ENCODE data around the gene GRID1. TPM values are rescaled to one million over a fixed set of nuclear protein-coding genes. Genes with fewer than 3 reads are reported as not detected.

The GRID1 gene
- total RNA-seq, 1 experiment from 2014 or later = 0.07 TPM

DNA sequence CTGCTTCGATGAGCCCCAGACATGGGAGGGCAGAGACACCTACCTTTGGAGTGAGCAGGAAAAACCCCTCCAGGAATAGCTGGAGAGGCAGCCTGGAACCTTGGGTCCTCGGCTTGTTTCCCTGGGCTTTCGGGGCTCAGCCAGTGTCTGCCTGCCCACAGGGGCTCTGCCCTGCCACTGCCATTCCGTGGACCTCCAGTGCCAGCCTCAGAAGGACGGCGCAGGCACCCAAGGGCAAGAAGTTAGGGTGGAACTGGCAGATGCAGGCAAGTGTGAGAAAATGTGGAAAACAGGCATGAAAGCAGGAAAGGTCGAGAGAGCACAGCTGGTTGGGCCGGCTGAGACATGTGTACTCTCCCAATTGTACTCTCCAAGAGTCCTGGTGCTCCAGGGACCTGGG is 281.5 kb downstream of the GRID1 start:
- H4K20me1 ChIP-seq (ENCODE audit: insufficient read depth, low read depth, low read length) = no peaks in the 10 kb centered on the region
- no peak overlapping the region for H2AFZ ChIP-seq (ENCODE audit: low read length)
- H3K27me3 ChIP-seq (ENCODE audit: low read length) = no peaks in the 10 kb centered on the region
- H3K4me1 ChIP-seq (ENCODE audit: low read length) = no peaks in the 10 kb centered on the region
- no peak overlapping the region for H3K4me3 ChIP-seq (ENCODE audit: low read length)
- H3K9ac ChIP-seq (ENCODE audit: low read length) = no peak overlapping the region
- no peaks in the 10 kb centered on the region for H3K36me3 ChIP-seq (ENCODE audit: insufficient read depth, low read length)
- no peaks in the 10 kb centered on the region for H3K9me2 ChIP-seq (replicated peaks; ENCODE audit: insufficient read depth, low read length)
- H3K4me2 ChIP-seq (ENCODE audit: low read depth, low read length, poor library complexity, severe bottlenecking) = no peak overlapping the region
- no peak overlapping the region for H3K27ac ChIP-seq (ENCODE audit: low read length)
- DNase-seq = no peak
- no peaks in the 10 kb centered on the region for H3K79me2 ChIP-seq (ENCODE audit: low read length)
- H3K9me3 ChIP-seq (ENCODE audit: low read length) = no peaks in the 10 kb centered on the region

DNA sequence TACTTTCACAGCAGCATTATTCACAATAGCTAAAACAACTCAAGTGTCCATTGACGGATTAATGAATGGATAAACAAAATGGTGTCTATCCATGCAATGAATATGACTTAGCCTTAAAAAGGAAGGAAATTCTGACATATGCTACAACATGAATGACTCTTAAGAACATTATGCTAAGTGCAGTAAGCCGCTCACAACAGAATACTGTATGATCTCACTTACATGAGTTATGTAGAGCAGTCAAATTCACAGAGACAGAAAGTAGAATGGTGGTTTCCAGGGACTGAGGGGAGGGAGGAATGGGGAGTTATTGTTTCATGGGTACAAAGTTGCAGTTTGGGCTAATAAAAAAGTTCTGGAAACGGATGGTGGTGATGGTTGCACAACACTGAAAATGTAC is 282.0 kb downstream of the GRID1 start:
- Histone ChIP-seq H3K9ac (ENCODE audit: low read length) (no peak overlapping the region), H3K9me3 (ENCODE audit: low read length) (no peaks in the 10 kb centered on the region), H4K20me1 (ENCODE audit: insufficient read depth, low read depth, low read length) (no peaks in the 10 kb centered on the region), H3K9me2 (replicated peaks; ENCODE audit: insufficient read depth, low read length) (no peaks in the 10 kb centered on the region), H3K79me2 (ENCODE audit: low read length) (no peaks in the 10 kb centered on the region), H3K36me3 (ENCODE audit: insufficient read depth, low read length) (no peaks in the 10 kb centered on the region), H3K4me2 (ENCODE audit: low read depth, low read length, poor library complexity, severe bottlenecking) (no peak overlapping the region), H3K27me3 (ENCODE audit: low read length) (no peaks in the 10 kb centered on the region), H3K4me3 (ENCODE audit: low read length) (no peak overlapping the region), H3K4me1 (ENCODE audit: low read length) (no peaks in the 10 kb centered on the region), H2AFZ (ENCODE audit: low read length) (no peak overlapping the region), H3K27ac (ENCODE audit: low read length) (no peak overlapping the region)
- no peak for DNase-seq

DNA sequence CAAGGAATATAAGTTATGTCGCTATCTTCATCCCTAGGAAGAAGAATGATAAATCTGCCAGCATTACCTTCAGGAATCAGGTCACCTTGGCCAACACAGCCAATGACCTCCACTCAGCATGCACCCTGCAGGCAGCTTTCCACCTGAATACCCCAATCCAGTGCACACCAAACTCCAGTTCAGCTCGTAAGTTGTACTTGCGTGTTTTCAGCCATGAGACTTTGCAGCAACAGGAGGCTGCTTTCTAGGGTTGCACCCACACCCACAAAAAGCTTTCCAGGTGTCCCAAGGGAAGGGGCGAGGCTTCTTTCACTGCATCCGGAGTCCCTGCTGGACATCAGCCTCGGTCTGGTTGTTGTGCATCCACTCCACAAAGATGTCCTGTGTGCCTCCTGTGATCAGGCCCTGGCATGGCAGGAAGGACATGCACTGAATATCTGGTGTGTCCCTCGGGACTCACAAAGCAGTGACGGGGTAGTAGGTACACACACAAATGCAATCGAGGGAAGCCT is 282.9 kb downstream of the GRID1 start:
- H3K9ac ChIP-seq (ENCODE audit: low read length) = no peak overlapping the region
- H3K4me3 ChIP-seq (ENCODE audit: low read length) = no peak overlapping the region
- DNase-seq = no peak
- H3K9me2 ChIP-seq (replicated peaks; ENCODE audit: insufficient read depth, low read length) = no peaks in the 10 kb centered on the region
- H3K79me2 ChIP-seq (ENCODE audit: low read length) = no peaks in the 10 kb centered on the region
- H2AFZ ChIP-seq (ENCODE audit: low read length) = no peak overlapping the region
- H3K36me3 ChIP-seq (ENCODE audit: insufficient read depth, low read length) = no peaks in the 10 kb centered on the region
- H3K27ac ChIP-seq (ENCODE audit: low read length) = no peak overlapping the region
- no peaks in the 10 kb centered on the region for H3K9me3 ChIP-seq (ENCODE audit: low read length)
- H3K27me3 ChIP-seq (ENCODE audit: low read length) = no peaks in the 10 kb centered on the region
- H4K20me1 ChIP-seq (ENCODE audit: insufficient read depth, low read depth, low read length) = no peaks in the 10 kb centered on the region
- no peak overlapping the region for H3K4me2 ChIP-seq (ENCODE audit: low read depth, low read length, poor library complexity, severe bottlenecking)
- no peaks in the 10 kb centered on the region for H3K4me1 ChIP-seq (ENCODE audit: low read length)

DNA sequence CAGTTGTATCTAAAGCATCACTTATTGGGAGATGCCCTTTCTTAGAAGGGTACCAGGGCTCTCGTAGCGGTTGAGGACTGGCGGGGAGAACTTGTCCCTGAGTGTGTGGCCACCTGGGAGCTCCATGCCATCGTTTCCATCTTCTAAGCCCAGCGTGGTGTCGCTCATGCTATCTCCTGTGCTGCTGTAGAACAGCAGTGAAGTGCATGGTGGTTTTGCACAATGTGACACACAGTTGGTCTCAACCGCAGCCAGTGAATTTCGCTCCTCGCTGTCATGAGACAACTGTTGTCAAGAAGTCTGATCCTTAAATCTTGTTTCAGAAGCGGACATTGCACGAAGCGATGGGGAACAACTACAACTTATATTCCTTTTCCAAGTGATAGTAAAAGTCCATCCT is 283.4 kb downstream of the GRID1 start:
- H4K20me1 ChIP-seq (ENCODE audit: insufficient read depth, low read depth, low read length) = no peaks in the 10 kb centered on the region
- H3K36me3 ChIP-seq (ENCODE audit: insufficient read depth, low read length) = no peaks in the 10 kb centered on the region
- H2AFZ ChIP-seq (ENCODE audit: low read length) = no peak overlapping the region
- no peaks in the 10 kb centered on the region for H3K4me1 ChIP-seq (ENCODE audit: low read length)
- H3K79me2 ChIP-seq (ENCODE audit: low read length) = no peaks in the 10 kb centered on the region
- H3K9me3 ChIP-seq (ENCODE audit: low read length) = no peaks in the 10 kb centered on the region
- H3K27me3 ChIP-seq (ENCODE audit: low read length) = no peaks in the 10 kb centered on the region
- H3K27ac ChIP-seq (ENCODE audit: low read length) = no peak overlapping the region
- no peaks in the 10 kb centered on the region for H3K9me2 ChIP-seq (replicated peaks; ENCODE audit: insufficient read depth, low read length)
- no peak overlapping the region for H3K4me3 ChIP-seq (ENCODE audit: low read length)
- no peak for DNase-seq
- H3K9ac ChIP-seq (ENCODE audit: low read length) = no peak overlapping the region
- no peak overlapping the region for H3K4me2 ChIP-seq (ENCODE audit: low read depth, low read length, poor library complexity, severe bottlenecking)

DNA sequence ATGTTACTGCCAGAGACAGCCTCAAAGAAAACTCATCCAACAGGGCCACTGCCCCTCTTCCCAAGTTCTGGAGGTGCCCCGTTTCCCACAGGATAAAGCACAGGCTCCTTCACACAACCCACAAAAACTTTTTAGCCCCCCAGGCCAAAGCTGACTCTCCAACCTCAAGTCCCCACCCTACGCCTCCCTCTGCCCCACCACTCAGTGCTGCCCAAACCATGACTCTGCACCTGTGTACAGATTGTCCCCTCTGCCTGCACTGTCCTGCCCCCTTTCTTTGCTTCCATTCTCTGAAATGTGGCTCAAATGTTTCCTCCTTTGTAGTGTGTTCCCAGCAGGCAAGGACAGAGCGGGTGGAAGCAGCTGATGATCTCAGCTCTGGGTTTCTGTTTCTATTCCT is 284.0 kb downstream of the GRID1 start:
- no peaks in the 10 kb centered on the region for H3K9me3 ChIP-seq (ENCODE audit: low read length)
- H2AFZ ChIP-seq (ENCODE audit: low read length) = no peak overlapping the region
- H3K4me3 ChIP-seq (ENCODE audit: low read length) = no peak overlapping the region
- no peaks in the 10 kb centered on the region for H3K27me3 ChIP-seq (ENCODE audit: low read length)
- no peaks in the 10 kb centered on the region for H3K36me3 ChIP-seq (ENCODE audit: insufficient read depth, low read length)
- H3K4me1 ChIP-seq (ENCODE audit: low read length) = no peaks in the 10 kb centered on the region
- no peaks in the 10 kb centered on the region for H3K9me2 ChIP-seq (replicated peaks; ENCODE audit: insufficient read depth, low read length)
- no peak for DNase-seq
- H4K20me1 ChIP-seq (ENCODE audit: insufficient read depth, low read depth, low read length) = no peaks in the 10 kb centered on the region
- no peak overlapping the region for H3K27ac ChIP-seq (ENCODE audit: low read length)
- no peak overlapping the region for H3K9ac ChIP-seq (ENCODE audit: low read length)
- H3K4me2 ChIP-seq (ENCODE audit: low read depth, low read length, poor library complexity, severe bottlenecking) = no peak overlapping the region
- H3K79me2 ChIP-seq (ENCODE audit: low read length) = no peaks in the 10 kb centered on the region

DNA sequence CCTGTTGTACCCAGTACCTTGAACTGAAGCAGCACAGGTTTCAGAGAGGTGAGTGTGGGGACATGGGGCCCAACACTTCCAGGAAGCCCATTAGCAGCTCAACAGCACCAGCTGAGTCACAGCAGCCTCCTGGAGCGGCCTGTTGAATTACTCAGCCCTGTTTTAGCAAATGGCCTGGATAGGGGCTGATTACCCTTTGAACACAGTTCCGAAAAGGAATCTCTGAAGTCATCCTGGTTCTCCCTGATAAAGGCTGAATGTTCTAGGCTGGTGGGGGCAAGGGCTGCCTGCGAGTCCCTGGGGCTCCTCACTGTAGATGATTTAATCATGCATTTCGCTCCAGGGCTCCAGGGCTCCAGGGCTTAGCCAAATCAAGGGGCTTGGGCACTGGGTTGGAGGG is 287.5 kb downstream of the GRID1 start:
- H3K9ac ChIP-seq (ENCODE audit: low read length) = no peak overlapping the region
- H2AFZ ChIP-seq (ENCODE audit: low read length) = no peak overlapping the region
- no peaks in the 10 kb centered on the region for H3K36me3 ChIP-seq (ENCODE audit: insufficient read depth, low read length)
- H3K79me2 ChIP-seq (ENCODE audit: low read length) = no peaks in the 10 kb centered on the region
- H3K27me3 ChIP-seq (ENCODE audit: low read length) = no peaks in the 10 kb centered on the region
- DNase-seq = no peak
- no peaks in the 10 kb centered on the region for H3K9me2 ChIP-seq (replicated peaks; ENCODE audit: insufficient read depth, low read length)
- H3K4me1 ChIP-seq (ENCODE audit: low read length) = no peaks in the 10 kb centered on the region
- H3K4me2 ChIP-seq (ENCODE audit: low read depth, low read length, poor library complexity, severe bottlenecking) = no peak overlapping the region
- no peaks in the 10 kb centered on the region for H4K20me1 ChIP-seq (ENCODE audit: insufficient read depth, low read depth, low read length)
- H3K9me3 ChIP-seq (ENCODE audit: low read length) = no peaks in the 10 kb centered on the region
- no peak overlapping the region for H3K4me3 ChIP-seq (ENCODE audit: low read length)
- H3K27ac ChIP-seq (ENCODE audit: low read length) = no peak overlapping the region

DNA sequence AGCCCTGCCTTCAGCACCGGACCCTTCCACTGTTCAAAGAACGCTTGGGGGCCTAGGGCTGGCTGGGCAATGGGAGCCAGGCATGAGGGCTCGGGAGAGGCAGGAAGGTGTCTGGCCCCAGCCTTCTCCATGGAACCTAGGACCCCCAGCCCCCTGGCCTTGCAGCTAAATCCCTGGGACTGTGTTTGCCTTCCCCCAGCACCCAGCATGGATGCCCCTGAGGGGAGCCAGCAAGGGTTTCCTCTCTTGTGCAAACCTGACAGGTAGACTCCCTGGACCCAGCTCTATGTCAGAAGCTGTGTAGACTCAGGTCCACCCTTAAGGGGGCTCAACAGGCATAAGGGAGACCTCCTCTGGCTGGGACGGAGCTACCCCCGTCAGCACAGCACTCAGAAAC is 288.0 kb downstream of the GRID1 start:
- Histone ChIP-seq H3K27ac (ENCODE audit: low read length) (no peak overlapping the region), H3K4me2 (ENCODE audit: low read depth, low read length, poor library complexity, severe bottlenecking) (no peak overlapping the region), H3K9me2 (replicated peaks; ENCODE audit: insufficient read depth, low read length) (no peaks in the 10 kb centered on the region), H4K20me1 (ENCODE audit: insufficient read depth, low read depth, low read length) (no peaks in the 10 kb centered on the region), H3K36me3 (ENCODE audit: insufficient read depth, low read length) (no peaks in the 10 kb centered on the region), H3K27me3 (ENCODE audit: low read length) (no peaks in the 10 kb centered on the region), H3K9ac (ENCODE audit: low read length) (no peak overlapping the region), H3K9me3 (ENCODE audit: low read length) (no peaks in the 10 kb centered on the region), H3K4me3 (ENCODE audit: low read length) (no peak overlapping the region), H3K4me1 (ENCODE audit: low read length) (no peaks in the 10 kb centered on the region), H2AFZ (ENCODE audit: low read length) (no peak overlapping the region), H3K79me2 (ENCODE audit: low read length) (no peaks in the 10 kb centered on the region)
- no peak for DNase-seq

DNA sequence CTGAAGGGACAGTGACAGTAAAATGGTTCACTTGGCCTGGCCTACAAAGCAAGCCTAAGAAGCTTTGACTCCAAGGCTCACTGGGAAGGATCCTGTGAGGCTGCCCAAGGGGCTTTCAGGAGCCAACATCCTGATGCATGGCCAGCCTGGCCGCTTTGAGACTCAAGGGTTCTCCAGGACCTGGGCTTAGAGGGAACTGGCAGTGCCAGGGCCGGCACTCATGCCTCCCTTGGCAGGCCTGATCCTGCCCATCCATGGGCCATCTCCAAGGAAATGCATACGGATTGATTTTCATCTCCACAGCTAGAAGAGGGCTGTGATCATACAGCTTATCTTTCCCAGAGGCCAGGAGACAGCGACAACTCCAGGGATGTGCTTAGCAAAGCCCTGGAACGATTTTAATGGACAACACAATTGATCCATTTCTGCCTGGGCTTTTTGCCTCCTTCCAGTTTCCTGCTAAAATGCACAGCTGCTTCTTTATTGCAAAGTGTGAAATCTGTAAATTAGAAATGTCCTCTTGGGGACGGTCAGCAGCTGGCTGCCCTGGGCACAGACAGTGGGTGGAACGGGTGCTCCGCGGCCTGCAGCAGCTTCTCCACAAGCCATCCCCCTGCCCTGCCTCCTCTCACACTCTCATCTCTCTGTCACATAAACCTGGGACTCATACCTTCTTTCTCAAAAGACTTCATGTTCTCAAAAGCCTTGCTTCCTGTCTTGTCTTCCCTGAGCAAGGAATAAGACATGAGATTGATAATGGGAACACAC is 288.5 kb downstream of the GRID1 start:
- Histone ChIP-seq H3K27ac (ENCODE audit: low read length) (no peak overlapping the region), H4K20me1 (ENCODE audit: insufficient read depth, low read depth, low read length) (no peaks in the 10 kb centered on the region), H3K9me3 (ENCODE audit: low read length) (no peaks in the 10 kb centered on the region), H3K4me3 (ENCODE audit: low read length) (no peak overlapping the region), H3K36me3 (ENCODE audit: insufficient read depth, low read length) (no peaks in the 10 kb centered on the region), H3K4me1 (ENCODE audit: low read length) (no peaks in the 10 kb centered on the region), H3K9ac (ENCODE audit: low read length) (no peak overlapping the region), H2AFZ (ENCODE audit: low read length) (no peak overlapping the region), H3K27me3 (ENCODE audit: low read length) (no peaks in the 10 kb centered on the region), H3K79me2 (ENCODE audit: low read length) (no peaks in the 10 kb centered on the region), H3K9me2 (replicated peaks; ENCODE audit: insufficient read depth, low read length) (no peaks in the 10 kb centered on the region), H3K4me2 (ENCODE audit: low read depth, low read length, poor library complexity, severe bottlenecking) (no peak overlapping the region)
- DNase-seq = no peak

All from Karpas-422 (cell line).